Peyer's patch (tissue), 4 donors: ENCODE results near the gene CPSF3. TPM values are rescaled to one million over a fixed set of nuclear protein-coding genes. Genes with fewer than 3 reads are reported as not detected.

Experiments used
- DNase-seq, 3 donors: peaks; one replicate each; pipeline ENCODE4 v3.0.0-alpha.2; 2017 to 2019
- H3K27ac ChIP-seq, 4 donors: fragments of 200-600 bp; sonication (generic); one replicate each; pipeline ENCODE4 v1.5.1; 2016 to 2019
- H3K27me3 ChIP-seq, 2 donors: fragments of 200-600 bp; sonication (generic); one replicate each; pipeline ENCODE4 v1.5.1; 2019
- H3K36me3 ChIP-seq, 3 donors: fragments of 200-600 bp; sonication (generic); one replicate each; pipeline ENCODE4 v1.5.1; 2016 to 2019
- H3K4me1 ChIP-seq, 4 donors: fragments of 200-600 bp; sonication (generic); one replicate each; pipeline ENCODE4 v1.5.1; 2016 to 2019
- H3K4me3 ChIP-seq, 4 donors: fragments of 200-600 bp; sonication (generic); 1 replicate in 3 of 4; 2 replicates in 1 of 4; pipeline ENCODE4 v1.5.1; 2016 to 2019; ENCODE audit warnings: mild to moderate bottlenecking in 1 of 4
- H3K9me3 ChIP-seq, 4 donors: fragments of 200-600 bp; sonication (generic); one replicate each; pipeline ENCODE4 v1.5.1; 2016 to 2019; ENCODE audit warnings: mild to moderate bottlenecking in 1 of 4
- CTCF ChIP-seq, 6 experiments: fragments of 450-650 bp in 4 of 6; fragments of 200-600 bp in 2 of 6; sonication (generic) in 1 of 6; IDR thresholded peaks; one replicate each; pipeline ENCODE4 v1.5.1; 2017 to 2019; ENCODE audit warnings: antibody characterized with exemption in 6 of 6, mild to moderate bottlenecking in 3 of 6, moderate library complexity in 1 of 6
- POLR2A ChIP-seq, 2 donors: fragments of 450-650 bp; IDR thresholded peaks; one replicate each; pipeline ENCODE4 v1.5.1; 2017; ENCODE audit warnings: antibody characterized with exemption in 2 of 2, mild to moderate bottlenecking in 2 of 2, moderate library complexity in 2 of 2
- total RNA-seq, 4 donors: library from RNA; depleted of rRNA; stranded (reverse); fragments of >200 nt; gene quantifications; one replicate each; pipeline ENCODE4 v1.1.0, GENCODE V29; 2016

The CPSF3 gene
- total RNA-seq, 4 donors from 2014 or later: 20.1 to 57.8 (median 32.0) TPM

DNA sequence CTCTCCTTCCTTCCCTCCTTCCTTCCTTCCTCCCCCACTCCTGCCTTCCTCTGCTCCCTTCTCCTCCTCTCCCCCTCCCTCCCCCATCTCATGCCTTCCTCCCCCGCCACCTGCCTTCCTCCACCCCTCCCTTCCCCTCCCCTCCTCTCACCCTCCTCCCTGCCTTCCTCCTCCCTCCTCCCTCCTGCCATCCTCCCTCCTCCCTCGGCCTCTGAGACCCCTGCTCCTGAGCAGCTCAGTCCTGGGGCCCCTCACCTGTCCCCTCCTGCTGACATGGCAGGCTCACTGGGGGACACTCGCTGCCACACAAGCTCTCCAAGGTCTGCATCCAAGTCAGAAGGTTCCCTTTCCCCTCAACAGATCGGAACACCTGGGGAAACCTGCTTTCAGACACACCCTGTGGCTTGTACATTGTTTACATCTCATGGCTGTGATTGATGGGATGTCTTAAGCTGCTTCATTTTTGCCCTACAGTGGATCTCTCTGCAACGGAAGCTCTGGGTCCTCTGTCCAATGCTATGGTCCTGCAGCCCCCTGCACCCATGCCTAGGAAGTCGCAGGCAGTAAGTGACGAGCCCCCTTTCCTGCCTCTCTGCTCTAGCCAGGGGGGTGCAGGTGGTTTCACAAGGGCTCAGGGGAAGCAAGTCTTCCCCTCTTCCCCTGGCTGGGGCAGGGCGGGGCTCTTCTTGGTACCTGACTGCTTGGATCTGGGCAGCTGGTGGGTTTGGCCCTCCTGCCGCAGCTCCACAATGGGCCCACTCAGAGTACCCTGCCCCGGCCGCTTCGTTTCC, 23.0 kb upstream of the CPSF3 start:
- DNase-seq: no peak
- no peak overlapping the region for H3K27ac ChIP-seq

DNA sequence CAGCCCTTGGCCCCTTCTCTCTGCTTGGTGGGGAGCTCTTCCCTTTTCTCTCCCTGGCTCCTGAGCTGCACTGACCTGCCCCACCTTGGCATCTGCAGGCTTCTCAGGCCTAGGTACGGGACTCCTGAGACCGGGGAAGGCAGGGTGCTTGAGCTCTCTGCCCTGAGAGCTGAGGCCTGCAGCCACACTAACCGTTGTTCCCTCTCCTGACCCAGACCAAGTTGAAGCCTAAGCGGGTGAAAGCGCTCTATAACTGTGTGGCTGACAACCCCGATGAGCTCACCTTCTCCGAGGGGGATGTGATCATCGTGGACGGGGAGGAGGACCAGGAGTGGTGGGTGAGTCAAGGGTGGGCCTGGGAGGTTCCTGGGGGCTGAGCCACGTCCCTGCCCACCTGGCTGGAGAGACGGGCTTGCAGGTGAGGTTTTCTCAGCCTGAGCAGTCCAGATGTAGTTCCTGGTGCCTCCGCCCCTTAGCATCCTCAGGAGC, 22.4 kb upstream of the CPSF3 start:
- no peak for TF ChIP-seq POLR2A (IDR thresholded peaks at IDR 0.05)
- TF ChIP-seq CTCF (IDR thresholded peaks at IDR 0.05): no peak
- H3K27ac ChIP-seq: no peak overlapping the region
- peaks cover 0 to 32% (median 0%) of the 10 kb centered on the region in 3 donors for H3K36me3 ChIP-seq

More for the DNA sequence above, 23.0 kb upstream of the CPSF3 start:
- Histone ChIP-seq H3K4me3 (no peak overlapping the region), H3K4me1 (no peaks in the 10 kb centered on the region), H3K36me3 (peaks cover 0 to 34% (median 0%) of the 10 kb centered on the region in 3 donors), H3K9me3 (no peaks in the 10 kb centered on the region), H3K27me3 (no peaks in the 10 kb centered on the region)
- TF ChIP-seq CTCF (IDR thresholded peaks at IDR 0.05): no peak
- no peak for TF ChIP-seq POLR2A (IDR thresholded peaks at IDR 0.05)

DNA sequence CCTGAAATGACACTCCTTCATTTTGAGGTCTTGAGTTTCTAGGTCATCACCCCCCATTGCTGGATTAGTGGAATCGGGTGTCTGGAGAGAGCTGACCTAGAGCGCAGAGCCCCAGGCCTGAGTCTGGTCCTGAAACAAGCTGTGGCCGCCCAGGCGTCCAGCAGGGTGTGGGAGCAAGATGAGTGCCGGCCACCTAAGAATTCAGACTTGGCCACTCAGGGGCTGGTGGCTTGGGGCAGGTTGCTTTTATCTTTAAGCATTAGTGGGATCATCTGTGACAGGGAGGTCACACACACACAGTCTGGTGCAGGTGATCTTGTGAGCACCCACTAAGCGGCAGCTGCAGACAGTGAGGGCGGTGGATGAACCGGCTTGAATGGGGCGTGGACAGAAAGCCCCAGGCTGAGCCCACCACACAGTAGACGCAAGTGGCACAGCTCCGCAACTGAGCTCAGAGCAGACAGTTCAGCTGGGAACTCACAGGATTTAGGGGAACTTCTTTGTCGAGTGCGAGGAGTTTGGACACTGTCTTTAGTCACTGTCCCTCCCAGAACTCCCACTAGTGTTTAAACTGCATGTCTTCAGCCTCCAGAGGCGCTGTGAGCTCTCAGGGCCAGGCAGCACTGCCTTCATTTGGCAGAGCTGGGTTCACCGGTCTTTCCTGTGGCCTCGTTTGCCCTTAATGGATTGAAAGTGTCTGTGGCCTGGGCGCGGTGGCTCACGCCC, 21.6 kb upstream of the CPSF3 start:
- H3K36me3 ChIP-seq: peaks cover 0 to 29% (median 0%) of the 10 kb centered on the region in 3 donors

More for the DNA sequence above, 22.4 kb upstream of the CPSF3 start:
- DNase-seq: no peak
- Histone ChIP-seq H3K4me3 (no peak overlapping the region), H3K4me1 (no peaks in the 10 kb centered on the region), H3K27me3 (no peaks in the 10 kb centered on the region), H3K9me3 (no peaks in the 10 kb centered on the region)

GRCh38 chr2:9403924-9404323, 19.5 kb upstream of the CPSF3 start:
- TF ChIP-seq CTCF (IDR thresholded peaks at IDR 0.05) (no peak), POLR2A (IDR thresholded peaks at IDR 0.05) (no peak)
- no peak overlapping the region for H3K27ac ChIP-seq
- no peaks in the 10 kb centered on the region for H3K27me3 ChIP-seq
- no peak overlapping the region for H3K4me3 ChIP-seq
- H3K4me1 ChIP-seq: no peaks in the 10 kb centered on the region
- no peak for DNase-seq
- H3K9me3 ChIP-seq: no peaks in the 10 kb centered on the region
- peaks cover 0 to 40% (median 0%) of the 10 kb centered on the region in 3 donors for H3K36me3 ChIP-seq

More for the DNA sequence above, 21.6 kb upstream of the CPSF3 start:
- Histone ChIP-seq H3K9me3 (no peaks in the 10 kb centered on the region), H3K27ac (no peak overlapping the region), H3K27me3 (no peaks in the 10 kb centered on the region), H3K4me1 (no peaks in the 10 kb centered on the region), H3K4me3 (no peak overlapping the region)
- no peak for DNase-seq
- no peak for TF ChIP-seq POLR2A (IDR thresholded peaks at IDR 0.05)
- TF ChIP-seq CTCF (IDR thresholded peaks at IDR 0.05): no peak

GRCh38 chr2:9404451-9404850, 19.0 kb upstream of the CPSF3 start:
- Histone ChIP-seq H3K4me3 (no peak overlapping the region), H3K4me1 (no peaks in the 10 kb centered on the region), H3K36me3 (peaks cover 0 to 41% (median 0%) of the 10 kb centered on the region in 3 donors), H3K9me3 (no peaks in the 10 kb centered on the region), H3K27me3 (no peaks in the 10 kb centered on the region), H3K27ac (no peak overlapping the region)
- no peak for DNase-seq
- no peak for TF ChIP-seq CTCF (IDR thresholded peaks at IDR 0.05)
- TF ChIP-seq POLR2A (IDR thresholded peaks at IDR 0.05): no peak
